Measurements from ENCODE around the gene TMEM247.
"Not testable (repeated sequence)": the region's sequence is repeated elsewhere in the genome, so short reads cannot be mapped to it uniquely, and the experiment has no call there.

The TMEM247 gene

GRCh38 chr2:46518861-46519260 is 39.5 kb downstream of the TMEM247 start:
- peak; percentile 61 for DNase-seq

- no peak for DNase-seq
These were observed 39.9 kb downstream of the TMEM247 start for GRCh38 chr2:46519265-46519664.

GRCh38 chr2:46520130-46520711 is 40.9 kb downstream of the TMEM247 start:
- DNase-seq: peak; percentile 47

- DNase-seq: peak; percentile 79
These were observed 41.9 kb downstream of the TMEM247 start for GRCh38 chr2:46521215-46521683.

GRCh38 chr2:46522385-46522784 is 43.0 kb downstream of the TMEM247 start:
- not testable (repeated sequence) for DNase-seq

GRCh38 chr2:46525522-46526155 is 46.3 kb downstream of the TMEM247 start:
- no peak for DNase-seq

GRCh38 chr2:46528880-46529279 is 49.5 kb downstream of the TMEM247 start:
- no peak for DNase-seq

GRCh38 chr2:46530639-46531038 is 51.3 kb downstream of the TMEM247 start:
- DNase-seq: no peak

GRCh38 chr2:46531863-46532262 is 52.5 kb downstream of the TMEM247 start:
- DNase-seq: no peak
